Activated CD8-positive, alpha-beta memory T cell treated with anti-CD3 and anti-CD28 coated beads for 24 hours (primary cell): ENCODE measurements around the gene PHACTR1.

Experiments
- DNase-seq: peaks from one replicate; pipeline ENCODE4 v3.0.0-alpha.2; 2020

PHACTR1 gene

GRCh38 chr6:13038741-13039190 lies 322.2 kb downstream of the PHACTR1 start:
- DNase-seq = no peak

- DNase-seq = no peak
Measured at GRCh38 chr6:13044390-13044789, 327.8 kb downstream of the PHACTR1 start.

- DNase-seq = no peak
Measured at GRCh38 chr6:13044896-13045295, 328.3 kb downstream of the PHACTR1 start.

DNA sequence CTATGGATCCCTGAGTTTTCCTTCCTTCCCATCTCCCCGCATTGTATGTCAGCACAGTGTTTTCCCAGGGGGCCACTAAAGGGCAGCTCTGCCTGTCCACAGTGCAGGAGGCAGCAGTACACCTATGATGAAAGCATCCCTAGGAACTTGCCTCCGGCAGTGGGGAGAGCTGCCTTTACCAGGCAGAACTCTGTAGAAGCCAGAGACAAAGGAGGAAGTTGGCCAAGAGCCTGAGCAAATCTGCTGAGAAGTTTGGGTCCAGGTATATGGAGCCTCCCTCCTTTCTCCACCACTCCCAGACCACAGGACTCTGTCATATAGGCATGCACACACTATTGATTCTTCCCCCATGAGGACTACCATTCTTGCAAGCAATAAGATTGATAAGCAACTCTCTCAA lies 329.1 kb downstream of the PHACTR1 start:
- DNase-seq = no peak

- DNase-seq = no peak
Measured at GRCh38 chr6:13046084-13046483, 329.5 kb downstream of the PHACTR1 start.

DNA sequence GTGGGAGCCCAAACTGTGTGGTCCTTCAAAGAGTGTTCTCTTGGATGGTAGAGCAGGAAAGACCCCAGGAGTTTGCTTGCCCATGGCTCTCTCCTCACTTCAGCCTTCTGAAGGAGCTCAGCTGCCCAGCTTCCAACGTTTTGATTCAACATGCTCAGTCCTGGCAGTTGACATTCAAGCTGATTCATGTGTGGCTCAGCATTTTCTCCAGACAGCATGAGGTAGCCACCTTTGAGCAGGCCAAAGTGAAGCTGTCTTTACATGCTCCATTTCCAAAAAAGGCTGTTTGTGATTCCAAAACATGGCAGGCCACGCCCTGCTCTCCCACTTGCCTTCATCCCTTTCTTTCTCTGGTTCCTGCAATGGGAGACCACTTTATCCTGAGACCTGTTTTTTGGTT lies 331.5 kb downstream of the PHACTR1 start:
- no peak for DNase-seq

DNA sequence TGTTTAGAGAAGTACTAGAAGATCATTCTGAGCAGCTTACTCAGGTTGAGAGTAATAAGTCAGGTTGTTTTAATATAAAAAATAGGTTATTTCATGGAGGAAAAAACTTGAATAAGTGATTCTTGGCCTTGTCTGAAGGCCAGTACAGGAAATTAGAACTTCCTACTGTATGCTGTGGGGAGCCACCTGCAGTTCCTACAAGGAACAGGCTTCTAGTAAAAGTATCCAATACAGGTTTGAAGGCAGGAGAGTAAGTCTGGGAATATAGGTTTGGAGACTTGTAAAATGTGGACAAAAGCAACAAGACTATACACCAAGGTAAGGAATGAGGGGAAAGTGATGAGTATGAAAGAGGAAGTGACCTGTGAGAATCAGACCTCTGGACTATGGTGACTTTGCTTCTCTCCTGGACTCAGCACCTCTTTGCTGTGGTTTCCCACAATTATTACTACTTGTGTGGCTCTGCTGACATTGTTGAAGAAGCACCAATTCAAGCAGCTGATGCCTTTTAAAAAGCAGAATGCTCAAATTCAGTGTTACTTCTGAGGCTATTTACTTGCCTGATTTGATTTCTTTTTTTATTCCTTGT lies 333.2 kb downstream of the PHACTR1 start:
- no peak for DNase-seq

DNA sequence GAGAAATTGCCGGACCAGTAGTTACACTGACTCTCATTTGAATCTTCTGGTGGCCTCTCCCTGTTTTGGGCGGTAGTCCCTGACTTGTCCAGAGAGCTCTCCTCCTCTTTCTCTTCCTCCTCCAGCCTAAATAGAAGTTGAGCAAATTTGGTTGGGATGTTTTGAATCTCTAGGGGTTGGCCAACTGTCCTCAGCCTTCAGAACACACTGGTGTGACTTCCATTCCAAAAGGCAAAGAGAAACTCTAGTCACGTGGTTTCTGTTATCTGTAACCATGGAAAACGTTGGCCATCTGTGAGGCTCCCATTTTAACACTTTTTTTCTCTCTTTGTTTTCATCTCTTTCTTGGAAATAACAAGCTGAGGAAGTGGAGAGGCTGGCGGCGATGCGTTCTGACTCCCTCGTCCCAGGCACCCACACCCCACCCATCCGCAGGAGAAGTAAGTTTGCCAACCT lies 336.5 kb downstream of the PHACTR1 start:
- no peak for DNase-seq

GRCh38 chr6:13058051-13058450 lies 341.5 kb downstream of the PHACTR1 start:
- DNase-seq = no peak

GRCh38 chr6:13059026-13059425 lies 342.5 kb downstream of the PHACTR1 start:
- no peak for DNase-seq

GRCh38 chr6:13063300-13063918 lies 346.8 kb downstream of the PHACTR1 start:
- no peak for DNase-seq

GRCh38 chr6:13065581-13065980 lies 349.0 kb downstream of the PHACTR1 start:
- no peak for DNase-seq

DNA sequence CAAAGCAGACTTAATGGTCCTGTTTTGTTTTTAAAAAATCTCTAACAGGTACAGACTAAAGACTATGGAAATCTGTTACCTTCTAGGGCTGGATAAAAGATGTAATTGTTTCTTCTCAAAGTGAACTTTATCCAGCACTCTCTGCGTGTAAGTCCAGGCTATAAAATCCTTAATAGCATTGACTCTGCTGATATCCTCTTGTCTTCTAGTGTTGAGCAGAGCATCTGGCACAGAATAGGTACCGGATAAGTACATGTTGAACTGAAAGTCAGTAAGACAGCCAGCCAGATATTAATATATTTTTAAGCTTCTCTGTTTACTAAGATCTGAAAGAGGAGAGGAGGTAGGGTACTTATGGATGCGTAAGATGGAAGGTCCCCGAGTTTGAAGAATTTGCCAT lies 349.5 kb downstream of the PHACTR1 start:
- DNase-seq = no peak

GRCh38 chr6:13066820-13067219 lies 350.3 kb downstream of the PHACTR1 start:
- DNase-seq = no peak

- no peak for DNase-seq
Measured at GRCh38 chr6:13068586-13069210, 352.1 kb downstream of the PHACTR1 start.

DNA sequence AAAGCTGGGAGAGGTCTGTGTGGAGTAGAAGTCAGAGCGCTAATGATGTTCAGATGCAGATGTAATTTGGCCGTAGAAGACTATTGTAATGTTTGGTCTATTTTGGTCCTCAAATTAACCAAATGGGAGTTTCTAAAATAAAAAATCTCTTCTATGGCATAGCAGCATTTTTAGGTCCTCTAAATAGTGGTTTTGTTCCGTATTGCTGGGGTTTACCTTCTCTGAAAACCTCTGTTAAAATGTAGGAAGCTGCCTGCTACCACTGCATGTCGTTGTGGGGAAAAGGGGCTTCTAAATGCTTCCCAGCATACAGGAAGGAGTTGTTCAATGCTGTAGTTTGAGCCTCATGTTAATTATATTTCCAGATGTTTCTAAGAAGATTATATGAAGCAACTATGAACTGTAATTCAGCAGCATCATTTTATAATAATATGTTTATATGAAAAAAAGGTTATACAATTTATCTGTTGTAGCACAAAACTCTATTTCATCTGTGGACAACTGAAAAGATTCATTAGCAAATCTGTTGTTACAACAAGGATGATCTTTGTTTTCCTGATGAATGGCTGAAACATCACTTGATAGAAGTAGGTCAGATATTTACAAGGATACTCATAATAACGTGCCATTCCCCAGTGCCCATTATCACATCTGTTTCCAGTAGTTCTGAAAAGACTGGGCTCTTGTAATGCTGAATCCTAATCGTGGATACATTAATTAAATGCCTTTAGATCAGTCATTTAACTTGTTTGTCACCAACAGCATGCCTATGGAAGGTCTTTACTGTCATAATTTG lies 355.2 kb downstream of the PHACTR1 start:
- no peak for DNase-seq

DNA sequence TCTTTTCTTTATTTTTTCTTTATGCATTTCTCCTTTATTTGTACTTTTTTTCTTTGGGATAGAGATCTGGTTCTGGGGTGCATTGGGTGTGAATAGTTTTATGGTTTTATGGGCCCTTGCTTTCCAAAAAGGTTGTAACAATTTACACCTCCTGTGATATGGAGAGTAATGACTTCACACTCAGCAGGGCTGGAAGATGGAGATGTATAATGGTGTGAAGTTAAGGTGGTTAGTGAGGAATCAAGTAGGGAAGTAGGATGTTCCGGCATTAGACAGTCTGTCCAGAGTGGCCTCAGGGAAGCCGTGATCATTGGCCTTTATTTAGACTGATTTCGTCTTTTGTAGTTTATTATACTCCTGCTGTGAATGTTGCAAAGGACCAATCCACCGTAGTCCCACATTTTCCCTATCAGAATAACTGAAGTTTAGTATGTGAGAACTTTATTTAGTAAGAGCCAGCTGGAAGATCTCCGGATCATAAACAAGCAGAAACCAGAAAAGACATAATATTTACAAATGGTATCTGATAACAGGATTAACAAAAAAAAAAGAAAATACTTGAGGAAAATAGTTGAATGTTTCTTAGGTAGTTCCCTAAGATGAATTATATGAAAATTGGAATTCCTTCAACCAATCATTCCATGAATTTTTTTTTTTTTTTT lies 356.2 kb downstream of the PHACTR1 start:
- DNase-seq = no peak

DNA sequence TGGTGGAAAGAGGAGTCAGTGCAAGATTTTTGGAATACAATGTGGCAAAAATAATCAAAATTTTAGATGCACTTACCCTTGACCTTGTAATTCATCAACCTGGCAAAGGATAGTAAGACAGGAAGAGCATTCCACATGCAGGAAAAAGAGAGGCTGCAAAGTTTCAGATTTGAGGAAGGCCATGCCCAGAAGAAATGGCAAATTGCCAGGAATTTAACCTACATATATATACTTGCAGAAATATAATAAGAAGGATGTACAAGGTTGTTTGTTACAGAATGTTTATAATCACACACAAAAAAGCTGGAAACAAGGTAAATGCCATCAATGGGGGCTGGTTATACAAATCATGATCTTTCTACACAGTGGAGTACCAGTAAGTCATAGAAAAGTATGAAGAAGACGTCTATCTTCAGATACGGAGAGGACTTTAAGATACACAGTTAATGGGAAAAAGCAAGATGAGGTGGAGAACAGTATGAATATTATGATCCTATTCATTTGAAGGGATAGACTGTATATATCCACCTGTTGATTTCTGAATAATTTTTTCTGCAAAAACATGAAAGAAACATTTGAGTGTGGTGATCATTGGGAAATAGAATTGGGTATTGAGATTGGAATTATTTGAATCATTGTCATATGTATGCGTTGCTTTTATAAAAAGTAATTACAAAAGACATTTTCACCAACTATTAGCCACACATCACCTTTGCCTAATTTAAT lies 358.0 kb downstream of the PHACTR1 start:
- DNase-seq = no peak

- DNase-seq = no peak
Measured at GRCh38 chr6:13075141-13075845, 358.7 kb downstream of the PHACTR1 start.

- DNase-seq = no peak
Measured at GRCh38 chr6:13076575-13076974, 360.0 kb downstream of the PHACTR1 start.

- no peak for DNase-seq
Measured at GRCh38 chr6:13077117-13077516, 360.6 kb downstream of the PHACTR1 start.
